HUES48 (cell line): ENCODE data around the gene PLA2G3.

Source experiments
- H3K27ac ChIP-seq: one replicate; pipeline ENCODE4 v1.7.0; 2013; ENCODE audit warnings: low read depth, low read length, inconsistent platforms
- H3K27me3 ChIP-seq: 2 replicates; pipeline ENCODE4 v1.6.1; 2013; ENCODE audit warnings: mild to moderate bottlenecking, low read length; ENCODE audit not compliant: control insufficient read depth, insufficient read depth
- H3K36me3 ChIP-seq: 2 replicates; pipeline ENCODE4 v1.6.1; 2013; ENCODE audit warnings: low read length; ENCODE audit not compliant: control insufficient read depth, insufficient read depth
- H3K4me1 ChIP-seq: 2 replicates; pipeline ENCODE4 v1.6.1; 2013; ENCODE audit warnings: mild to moderate bottlenecking, low read length; ENCODE audit not compliant: control insufficient read depth, insufficient read depth
- H3K4me3 ChIP-seq: 2 replicates; pipeline ENCODE4 v1.5.1; 2013; ENCODE audit warnings: mild to moderate bottlenecking, low read depth, low read length
- H3K9ac ChIP-seq: 2 replicates; pipeline ENCODE4 v1.6.1; 2013; ENCODE audit warnings: mild to moderate bottlenecking, low read depth, low read length, moderate library complexity
- H3K9me3 ChIP-seq: 2 replicates; pipeline ENCODE4 v1.6.1; 2013; ENCODE audit warnings: low read length; ENCODE audit not compliant: control insufficient read depth, insufficient read depth

PLA2G3 gene

DNA sequence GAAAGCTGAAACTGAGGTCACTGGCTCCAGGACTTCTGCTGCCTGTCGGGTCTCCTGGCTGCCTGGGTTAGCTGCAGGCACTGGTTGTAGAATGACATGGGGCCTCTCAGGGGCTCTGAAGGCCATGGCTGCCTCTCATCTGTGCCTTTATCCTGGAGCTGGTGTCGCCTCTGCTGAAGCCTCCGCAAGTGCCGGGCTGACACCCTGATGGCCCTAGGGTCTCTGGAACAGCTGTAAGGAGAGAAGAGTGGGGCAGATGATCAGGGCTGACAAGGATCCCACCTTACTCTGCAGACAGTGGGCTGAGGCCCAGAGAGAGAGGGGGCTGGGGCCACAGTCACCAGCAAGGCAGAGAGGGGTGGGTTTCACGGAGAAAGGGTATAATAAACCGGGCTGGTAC lies 4.6 kb downstream of the PLA2G3 start:
- Histone ChIP-seq H3K27me3 (no peaks in the 10 kb centered on the region), H3K9me3 (no peaks in the 10 kb centered on the region), H3K27ac (no peak overlapping the region), H3K4me1 (peaks cover 13% of the 10 kb centered on the region; the same call in 1 of the 2 replicates), H3K4me3 (no peak overlapping the region), H3K36me3 (peaks cover 40% of the 10 kb centered on the region), H3K9ac (no peak overlapping the region)

DNA sequence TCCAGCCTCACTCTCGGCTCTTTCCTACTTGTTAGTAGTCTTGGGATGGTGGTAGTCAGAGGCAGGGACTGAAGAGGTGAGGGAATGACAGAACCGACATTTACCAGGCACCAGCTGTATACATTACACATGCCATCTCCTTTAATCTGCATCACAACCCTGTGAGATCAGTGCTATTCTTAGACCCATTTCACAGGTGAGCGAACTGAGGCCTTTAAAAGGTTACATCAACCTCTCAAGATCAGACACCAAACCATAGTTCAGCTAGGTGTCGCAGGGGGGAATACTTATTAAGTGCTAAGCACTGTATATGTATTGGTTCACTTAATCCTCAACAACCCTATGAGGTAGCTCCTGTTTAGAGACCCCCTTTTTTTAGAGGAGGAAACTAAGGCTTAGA lies 5.6 kb downstream of the PLA2G3 start:
- peaks cover 40% of the 10 kb centered on the region for H3K36me3 ChIP-seq
- no peak overlapping the region for H3K9ac ChIP-seq
- H3K9me3 ChIP-seq = no peaks in the 10 kb centered on the region
- no peak overlapping the region for H3K4me3 ChIP-seq
- no peaks in the 10 kb centered on the region for H3K27me3 ChIP-seq
- no peak overlapping the region for H3K27ac ChIP-seq
- H3K4me1 ChIP-seq = 0 out of 2 replicates have a peak, but pooled peaks cover 5% of the 10 kb centered on the region

DNA sequence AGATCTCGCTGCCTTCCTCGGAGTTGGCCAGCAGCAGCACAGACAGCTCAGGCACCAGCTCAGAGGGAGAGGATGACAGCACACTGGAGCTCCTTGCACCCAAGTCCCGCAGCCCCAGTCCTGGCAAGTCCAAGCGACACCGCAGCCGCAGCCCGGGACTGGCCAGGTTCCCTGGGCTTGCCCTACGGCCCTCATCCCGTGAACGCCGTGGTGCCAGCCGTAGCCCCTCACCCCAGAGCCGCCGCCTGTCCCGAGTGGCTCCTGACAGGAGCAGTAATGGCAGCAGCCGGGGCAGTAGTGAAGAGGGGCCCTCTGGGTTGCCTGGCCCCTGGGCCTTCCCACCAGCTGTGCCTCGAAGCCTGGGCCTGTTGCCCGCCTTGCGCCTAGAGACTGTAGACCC lies 6.4 kb downstream of the PLA2G3 start:
- no peak overlapping the region for H3K9ac ChIP-seq
- no peaks in the 10 kb centered on the region for H3K4me1 ChIP-seq
- no peaks in the 10 kb centered on the region for H3K27me3 ChIP-seq
- H3K4me3 ChIP-seq = no peak overlapping the region
- peaks cover 40% of the 10 kb centered on the region for H3K36me3 ChIP-seq
- H3K27ac ChIP-seq = no peak overlapping the region
- no peaks in the 10 kb centered on the region for H3K9me3 ChIP-seq

DNA sequence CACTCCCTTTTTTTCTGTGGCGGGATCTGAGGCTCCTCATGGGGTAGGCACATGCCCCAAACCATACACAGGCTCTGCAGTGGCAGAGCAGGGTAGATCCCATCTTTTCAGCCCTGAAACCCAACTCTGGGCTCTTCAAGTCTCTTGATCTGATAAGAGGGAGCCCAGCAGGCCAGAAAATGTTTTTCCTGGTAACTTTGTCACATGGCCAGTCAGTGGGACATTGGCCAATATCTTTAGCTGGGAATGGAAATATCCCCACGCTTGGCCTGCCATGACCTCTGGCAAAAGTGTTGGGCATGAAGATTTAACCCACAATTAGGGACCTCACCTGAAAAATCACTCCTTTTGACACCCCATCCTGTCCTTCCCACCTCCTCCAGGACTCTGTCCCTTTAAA lies 9.4 kb downstream of the PLA2G3 start:
- H3K36me3 ChIP-seq = peaks cover 25% of the 10 kb centered on the region
- H3K9me3 ChIP-seq = no peaks in the 10 kb centered on the region
- no peak overlapping the region for H3K9ac ChIP-seq
- H3K4me3 ChIP-seq = no peak overlapping the region
- H3K27me3 ChIP-seq = no peaks in the 10 kb centered on the region
- no peaks in the 10 kb centered on the region for H3K4me1 ChIP-seq
- H3K27ac ChIP-seq = no peak overlapping the region

DNA sequence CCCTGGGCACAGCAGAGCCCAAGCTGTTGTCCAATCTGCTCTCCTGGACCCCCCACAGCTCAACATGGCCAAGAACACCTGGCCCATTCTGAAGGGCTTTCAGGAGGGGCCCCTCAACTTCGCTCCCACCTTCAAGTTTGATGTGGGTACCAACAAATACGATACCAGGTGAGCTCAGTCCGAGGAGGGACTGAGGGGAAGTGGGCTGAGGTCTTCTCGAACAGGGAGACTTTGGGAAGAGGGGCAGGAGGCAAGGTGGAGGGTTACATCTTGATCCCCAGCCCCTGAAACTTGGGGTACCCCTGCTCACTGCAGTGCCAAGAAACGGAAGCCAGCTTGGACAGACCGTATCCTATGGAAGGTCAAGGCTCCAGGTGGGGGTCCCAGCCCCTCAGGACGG lies 12.2 kb downstream of the PLA2G3 start:
- Histone ChIP-seq H3K36me3 (0 out of 2 replicates have a peak, but pooled peaks cover 2% of the 10 kb centered on the region), H3K27me3 (no peaks in the 10 kb centered on the region), H3K4me3 (no peak overlapping the region), H3K4me1 (peaks cover 4% of the 10 kb centered on the region), H3K9ac (no peak overlapping the region), H3K9me3 (no peaks in the 10 kb centered on the region), H3K27ac (no peak overlapping the region)

DNA sequence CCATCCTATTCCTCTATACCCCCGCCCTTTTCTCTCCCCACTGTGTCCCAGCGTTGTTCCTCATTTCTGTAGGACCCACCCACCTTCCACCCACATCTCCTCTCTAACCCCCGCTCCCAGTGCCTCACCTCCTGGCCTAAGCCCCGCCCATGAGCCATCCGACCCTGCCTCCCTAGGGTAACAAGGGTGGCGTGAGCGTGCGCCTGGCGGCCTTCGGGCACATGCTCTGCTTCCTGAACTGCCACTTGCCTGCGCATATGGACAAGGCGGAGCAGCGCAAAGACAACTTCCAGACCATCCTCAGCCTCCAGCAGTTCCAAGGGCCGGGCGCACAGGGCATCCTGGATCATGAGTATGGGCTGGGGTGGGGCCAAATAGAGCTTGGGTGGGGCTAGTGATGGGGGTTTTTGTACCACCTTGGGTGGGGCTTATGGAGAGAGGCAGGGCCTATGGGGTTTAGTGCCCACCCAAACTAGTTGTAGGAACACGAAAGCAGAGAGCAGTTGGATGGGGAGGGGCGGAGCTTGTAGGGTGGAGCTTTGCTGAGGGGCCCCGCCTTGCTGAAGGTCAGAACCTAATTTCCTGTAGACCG lies 13.0 kb downstream of the PLA2G3 start:
- Histone ChIP-seq H3K4me1 (peaks cover 12% of the 10 kb centered on the region), H3K27me3 (no peaks in the 10 kb centered on the region), H3K36me3 (no peaks in the 10 kb centered on the region), H3K9me3 (no peaks in the 10 kb centered on the region), H3K27ac (no peak overlapping the region), H3K4me3 (no peak overlapping the region), H3K9ac (no peak overlapping the region)

DNA sequence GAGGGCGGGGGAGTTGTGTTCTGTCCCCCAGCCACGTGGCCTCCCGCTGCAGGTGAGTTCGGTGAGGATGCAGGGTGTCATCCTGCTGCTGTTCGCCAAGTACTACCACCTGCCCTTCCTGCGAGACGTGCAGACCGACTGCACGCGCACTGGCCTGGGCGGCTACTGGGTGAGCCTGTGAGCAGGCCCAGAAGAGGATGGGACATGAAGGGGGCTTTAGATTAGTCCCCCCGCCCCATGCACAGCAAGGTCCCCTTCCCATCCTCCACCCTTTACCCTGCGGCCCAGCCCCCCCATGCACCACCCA lies 13.5 kb downstream of the PLA2G3 start:
- Histone ChIP-seq H3K27ac (no peak overlapping the region), H3K4me1 (peaks cover 12% of the 10 kb centered on the region), H3K4me3 (no peak overlapping the region), H3K9me3 (no peaks in the 10 kb centered on the region), H3K27me3 (no peaks in the 10 kb centered on the region), H3K36me3 (no peaks in the 10 kb centered on the region), H3K9ac (no peak overlapping the region)

DNA sequence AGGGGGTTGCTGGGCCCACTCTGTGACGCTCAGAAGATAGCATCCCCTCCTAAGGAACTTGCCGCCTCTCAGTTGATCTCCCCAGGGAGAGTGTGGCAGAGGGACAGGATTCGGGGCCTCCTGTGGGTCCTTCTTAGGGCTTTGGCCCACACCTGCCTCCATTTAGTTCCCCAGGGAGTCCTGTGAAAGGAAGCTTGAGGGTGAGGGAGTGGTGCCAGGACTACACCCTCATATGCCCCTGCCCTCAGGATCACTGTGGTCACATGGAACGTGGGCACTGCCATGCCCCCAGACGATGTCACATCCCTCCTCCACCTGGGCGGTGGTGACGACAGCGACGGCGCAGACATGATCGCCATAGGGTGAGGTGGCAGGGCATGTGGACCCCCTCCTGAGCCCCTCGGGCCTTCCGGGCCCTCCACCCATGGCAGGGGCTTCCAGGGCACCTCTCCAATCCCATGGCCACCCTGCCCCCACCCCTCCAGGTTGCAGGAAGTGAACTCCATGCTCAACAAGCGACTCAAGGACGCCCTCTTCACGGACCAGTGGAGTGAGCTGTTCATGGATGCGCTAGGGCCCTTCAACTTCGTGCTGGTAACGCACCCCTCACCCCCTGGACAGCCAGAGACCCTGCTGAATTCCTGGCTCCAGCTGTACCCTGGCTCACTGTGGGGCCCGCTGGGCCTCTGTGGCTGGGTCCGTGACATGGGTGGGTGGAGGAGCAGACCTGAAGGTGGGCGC lies 14.0 kb downstream of the PLA2G3 start:
- H3K4me3 ChIP-seq = no peak overlapping the region
- no peaks in the 10 kb centered on the region for H3K27me3 ChIP-seq
- H3K27ac ChIP-seq = no peak overlapping the region
- H3K4me1 ChIP-seq = peaks cover 12% of the 10 kb centered on the region
- no peaks in the 10 kb centered on the region for H3K9me3 ChIP-seq
- no peak overlapping the region for H3K9ac ChIP-seq
- H3K36me3 ChIP-seq = no peaks in the 10 kb centered on the region

DNA sequence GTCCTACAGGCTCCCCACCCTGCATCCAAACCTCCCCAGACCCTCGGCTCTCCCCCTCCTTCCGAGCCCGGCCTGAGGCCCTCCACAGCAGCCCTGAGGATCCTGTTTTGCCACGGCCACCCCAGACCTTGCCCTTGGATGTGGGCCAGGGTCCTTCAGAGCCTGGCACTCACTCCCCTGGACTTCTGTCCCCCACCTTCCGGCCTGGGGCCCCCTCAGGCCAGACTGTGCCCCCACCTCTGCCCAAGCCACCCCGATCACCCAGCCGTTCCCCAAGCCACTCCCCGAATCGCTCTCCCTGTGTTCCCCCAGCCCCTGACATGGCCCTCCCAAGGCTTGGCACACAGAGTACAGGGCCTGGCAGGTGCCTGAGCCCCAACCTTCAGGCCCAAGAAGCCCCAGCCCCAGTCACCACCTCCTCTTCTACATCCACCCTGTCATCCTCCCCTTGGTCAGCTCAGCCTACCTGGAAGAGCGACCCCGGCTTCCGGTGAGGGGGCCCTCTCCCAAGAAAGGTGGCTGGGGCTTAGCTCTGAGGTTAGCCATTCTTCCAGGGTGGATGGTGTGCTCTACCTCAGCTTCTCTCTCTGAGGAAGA lies 14.7 kb downstream of the PLA2G3 start:
- Histone ChIP-seq H3K9me3 (no peaks in the 10 kb centered on the region), H3K4me3 (no peak overlapping the region), H3K36me3 (no peaks in the 10 kb centered on the region), H3K27ac (no peak overlapping the region), H3K4me1 (peaks cover 12% of the 10 kb centered on the region), H3K27me3 (no peaks in the 10 kb centered on the region), H3K9ac (no peak overlapping the region)

DNA sequence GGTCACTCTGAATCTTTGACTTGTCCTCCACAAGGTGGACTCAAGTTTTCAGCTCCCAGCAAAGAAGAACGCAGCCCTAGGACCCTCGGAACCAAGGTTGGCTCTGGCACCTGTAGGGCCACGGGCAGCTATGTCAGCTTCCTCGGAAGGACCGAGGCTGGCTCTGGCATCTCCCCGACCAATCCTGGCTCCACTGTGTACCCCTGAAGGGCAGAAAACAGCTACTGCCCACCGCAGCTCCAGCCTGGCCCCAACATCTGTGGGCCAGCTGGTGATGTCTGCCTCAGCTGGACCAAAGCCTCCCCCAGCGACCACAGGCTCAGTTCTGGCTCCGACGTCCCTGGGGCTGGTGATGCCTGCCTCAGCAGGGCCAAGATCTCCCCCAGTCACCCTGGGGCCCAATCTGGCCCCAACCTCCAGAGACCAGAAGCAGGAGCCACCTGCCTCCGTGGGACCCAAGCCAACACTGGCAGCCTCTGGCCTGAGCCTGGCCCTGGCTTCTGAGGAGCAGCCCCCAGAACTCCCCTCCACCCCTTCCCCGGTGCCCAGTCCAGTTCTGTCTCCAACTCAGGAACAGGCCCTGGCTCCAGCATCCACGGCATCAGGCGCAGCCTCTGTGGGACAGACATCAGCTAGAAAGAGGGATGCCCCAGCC lies 15.4 kb downstream of the PLA2G3 start:
- peaks cover 12% of the 10 kb centered on the region for H3K4me1 ChIP-seq
- H3K27ac ChIP-seq = no peak overlapping the region
- no peaks in the 10 kb centered on the region for H3K9me3 ChIP-seq
- H3K36me3 ChIP-seq = no peaks in the 10 kb centered on the region
- no peak overlapping the region for H3K4me3 ChIP-seq
- no peaks in the 10 kb centered on the region for H3K27me3 ChIP-seq
- H3K9ac ChIP-seq = no peak overlapping the region

DNA sequence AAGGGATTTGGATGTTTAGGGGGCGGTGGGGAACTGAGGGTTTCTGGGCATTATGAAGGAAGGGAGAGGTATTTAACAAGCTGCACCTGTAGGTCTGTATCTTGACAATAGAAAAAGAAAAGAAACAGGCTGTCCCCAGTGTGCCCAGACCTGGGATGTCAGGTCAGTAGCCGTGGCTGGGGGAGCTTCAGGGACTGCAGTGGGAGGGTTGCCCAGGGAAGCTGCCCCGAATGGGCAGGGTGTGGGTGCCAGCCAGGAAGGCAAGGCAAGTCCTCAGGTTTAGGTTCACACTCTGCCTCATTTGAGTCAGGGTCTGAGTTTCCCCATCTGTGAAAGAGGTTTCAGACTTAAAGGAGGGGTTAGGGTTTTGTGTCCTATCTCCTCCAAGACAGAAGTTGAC lies 16.0 kb downstream of the PLA2G3 start:
- Histone ChIP-seq H3K27me3 (no peaks in the 10 kb centered on the region), H3K4me1 (peaks cover 12% of the 10 kb centered on the region), H3K36me3 (no peaks in the 10 kb centered on the region), H3K9me3 (no peaks in the 10 kb centered on the region), H3K4me3 (no peak overlapping the region), H3K27ac (no peak overlapping the region), H3K9ac (no peak overlapping the region)
